HG03103 (cell line): ENCODE data around the gene PANK4.
"Not testable (repeated sequence)": the region's sequence is repeated elsewhere in the genome, so short reads cannot be mapped to it uniquely, and the experiment has no call there.

Source experiments
- ATAC-seq: cut with Tn5 transposase; IDR thresholded peaks from one replicate; pipeline ENCODE4 v1.9.1; 2021; ENCODE audit warnings: low read depth; ENCODE audit not compliant: unreplicated experiment

PANK4 gene

GRCh38 chr1:2525920-2526823 is at the start of gene PANK4:
Gene PANK4 (minus strand): TSS chr1:2526596. CDS start chr1:2526587, 9 bp downstream.
- peak; percentile 76 for ATAC-seq

- ATAC-seq, result no peak
Observed at GRCh38 chr1:2574350-2574749, 48.0 kb upstream of the PANK4 start.

- no peak for ATAC-seq
Observed at GRCh38 chr1:2573250-2573920, 47.0 kb upstream of the PANK4 start.

GRCh38 chr1:2571348-2571747 is 45.0 kb upstream of the PANK4 start:
- no peak for ATAC-seq

- no peak for ATAC-seq
Observed at GRCh38 chr1:2570332-2570731, 43.9 kb upstream of the PANK4 start.

- not testable (repeated sequence) for ATAC-seq
Observed at GRCh38 chr1:2569703-2570102, 43.3 kb upstream of the PANK4 start.

- no peak for ATAC-seq
Observed at GRCh38 chr1:2569060-2569459, 42.7 kb upstream of the PANK4 start.

- not testable (repeated sequence) for ATAC-seq
Observed at GRCh38 chr1:2568187-2568816, 41.9 kb upstream of the PANK4 start.

GRCh38 chr1:2567083-2567679 is 40.8 kb upstream of the PANK4 start:
- no peak for ATAC-seq

GRCh38 chr1:2566101-2567045 is 40.0 kb upstream of the PANK4 start:
- no peak for ATAC-seq

- no peak for ATAC-seq
Observed at GRCh38 chr1:2564815-2565374, 38.5 kb upstream of the PANK4 start.

GRCh38 chr1:2564006-2564814 is 37.8 kb upstream of the PANK4 start:
- ATAC-seq, result no peak

GRCh38 chr1:2563205-2563604 is 36.8 kb upstream of the PANK4 start:
- ATAC-seq, result no peak

- no peak for ATAC-seq
Observed at GRCh38 chr1:2561898-2562895, 35.8 kb upstream of the PANK4 start.

GRCh38 chr1:2561446-2561845 is 35.0 kb upstream of the PANK4 start:
- no peak for ATAC-seq

GRCh38 chr1:2560299-2561073 is 34.1 kb upstream of the PANK4 start:
- no peak for ATAC-seq
